ENCODE measurements around the gene NR0B2. TPM values are rescaled to one million over a fixed set of nuclear protein-coding genes. Genes with fewer than 3 reads are reported as not detected.

The NR0B2 gene
- polyA plus RNA-seq, 2 of the 4 experiments (the other 2 are of a cell fraction) = not detected

GRCh38 chr1:26941311-26941710 is 27.5 kb upstream of the NR0B2 start:
- Histone ChIP-seq H3K4me2 (no peak overlapping the region), H3K4me1 (no peaks in the 10 kb centered on the region), H3K9me3 (no peaks in the 10 kb centered on the region), H3K27ac (no peak overlapping the region), H3K4me3 (no peak overlapping the region)
- WGBS (ENCODE audit: missing lambda C conversion rate) = 95% methylated on average over 10 of the region's 10 CpGs
- DNase-seq (ENCODE audit: low read depth in 1 of 2, low spot score in 1 of 2) = no peak
- CTCF ChIA-PET = no interaction called here
- TF ChIP-seq TFCP2L1 (CRISPR knock-in tag; IDR thresholded peaks at IDR 0.05) (no peak), RAD21 (conservative IDR thresholded peaks at IDR 0.05 in 1 of 2, IDR thresholded peaks at IDR 0.05 in 1 of 2) (no peak), REST (IDR thresholded peaks at IDR 0.05) (no peak), ZSCAN20 (CRISPR knock-in tag; IDR thresholded peaks at IDR 0.05) (no peak), CHD4 (IDR thresholded peaks at IDR 0.05; ENCODE audit: borderline replicate concordance) (no peak), MYC (IDR thresholded peaks at IDR 0.05; ENCODE audit: borderline replicate concordance, low read length) (no peak), USF2 (IDR thresholded peaks at IDR 0.05) (no peak), EHF (CRISPR knock-in tag; IDR thresholded peaks at IDR 0.05) (no peak)
- no peak for FAIRE-seq
- POLR2A ChIA-PET = interaction anchor here (0.6 kb wide), 1 partner anchor 131 kb away, joined by 4 read pairs; no protein-coding TSS in a partner anchor
- no peak for ATAC-seq

- no peak for TF ChIP-seq ESRRA (IDR thresholded peaks at IDR 0.05; ENCODE audit: borderline replicate concordance, low read length)
- no peak for TF ChIP-seq BHLHE40 (IDR thresholded peaks at IDR 0.05; ENCODE audit: low read depth, low read length)
- TF ChIP-seq NPAS2 (CRISPR knock-in tag; IDR thresholded peaks at IDR 0.05; ENCODE audit: borderline replicate concordance) = no peak
- no peak for TF ChIP-seq POLR2AphosphoS2 (conservative IDR thresholded peaks at IDR 0.05; ENCODE audit: low read length)
- no peak for TF ChIP-seq ZFP36 (IDR thresholded peaks at IDR 0.05; ENCODE audit: borderline replicate concordance, partially characterized antibody)
- no peak for TF ChIP-seq JUNB (IDR thresholded peaks at IDR 0.05)
- TF ChIP-seq JUN (IDR thresholded peaks at IDR 0.05) = no peak
- no peak for TF ChIP-seq ZNF302 (CRISPR knock-in tag; IDR thresholded peaks at IDR 0.05)
- no peak for TF ChIP-seq USF2 (IDR thresholded peaks at IDR 0.05)
- TF ChIP-seq PHF8 (IDR thresholded peaks at IDR 0.05; ENCODE audit: borderline replicate concordance, low read depth) = no peak
- Histone ChIP-seq H3K4me2 (no peak overlapping the region), H3K4me1 (no peaks in the 10 kb centered on the region), H3K4me3 (no peak overlapping the region), H3K9me3 (no peaks in the 10 kb centered on the region), H3K27ac (no peak overlapping the region)
- ATAC-seq = peak in 1 of 2 experiments; percentile 31; a peak in 1 of 6 replicates
- no peak for DNase-seq (ENCODE audit: low read depth in 1 of 2, low spot score in 1 of 2)
- 95% methylated on average over 2 of the region's 2 CpGs for WGBS (ENCODE audit: missing lambda C conversion rate)
- ChIA-PET POLR2A (no interaction called here), CTCF (interaction anchor here (1.0 to 1.2 kb wide), 3 partner anchors 11 to 28 kb away, joined by 3 to 5 read pairs (median 3); no protein-coding TSS in a partner anchor)
- no peak for FAIRE-seq
Measured at GRCh38 chr1:26938659-26939025, 24.9 kb upstream of the NR0B2 start.

Measured in A549 (cell line).